ENCODE measurements around the gene TIPIN.

DNA sequence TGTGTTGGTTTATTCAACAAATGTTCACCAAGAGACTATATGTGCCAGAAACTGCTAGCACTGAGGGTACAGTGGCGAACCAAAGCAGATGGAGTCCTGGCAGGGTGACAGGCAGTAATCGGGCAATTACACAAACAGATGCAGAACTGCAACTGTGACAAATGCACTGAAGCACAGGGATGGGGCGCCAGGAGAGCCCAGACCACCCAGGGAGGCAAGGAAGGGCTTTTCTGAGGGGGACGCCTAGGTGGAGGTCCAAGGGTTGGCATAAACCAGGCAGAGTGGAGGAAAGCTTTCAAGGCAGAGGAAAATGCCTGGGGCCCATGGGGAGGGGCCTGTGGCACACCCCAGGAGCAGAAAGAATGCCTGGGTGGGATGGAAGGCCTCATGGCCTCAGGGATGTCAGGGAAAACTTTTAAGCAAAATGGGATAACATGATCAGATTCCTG is 57.7 kb downstream of the TIPIN start:
- TF ChIP-seq EP300 (IDR thresholded peaks at IDR 0.05; ENCODE audit: borderline replicate concordance) (no peak), FOXM1 (IDR thresholded peaks at IDR 0.05; ENCODE audit: borderline replicate concordance, low read depth) (no peak), TAF1 (IDR thresholded peaks at IDR 0.05; ENCODE audit: low read depth) (no peak), TEAD4 (IDR thresholded peaks at IDR 0.05) (no peak), ZBTB7A (IDR thresholded peaks at IDR 0.05; ENCODE audit: low read depth) (no peak)
- TF ChIP-seq, protein P1, sequence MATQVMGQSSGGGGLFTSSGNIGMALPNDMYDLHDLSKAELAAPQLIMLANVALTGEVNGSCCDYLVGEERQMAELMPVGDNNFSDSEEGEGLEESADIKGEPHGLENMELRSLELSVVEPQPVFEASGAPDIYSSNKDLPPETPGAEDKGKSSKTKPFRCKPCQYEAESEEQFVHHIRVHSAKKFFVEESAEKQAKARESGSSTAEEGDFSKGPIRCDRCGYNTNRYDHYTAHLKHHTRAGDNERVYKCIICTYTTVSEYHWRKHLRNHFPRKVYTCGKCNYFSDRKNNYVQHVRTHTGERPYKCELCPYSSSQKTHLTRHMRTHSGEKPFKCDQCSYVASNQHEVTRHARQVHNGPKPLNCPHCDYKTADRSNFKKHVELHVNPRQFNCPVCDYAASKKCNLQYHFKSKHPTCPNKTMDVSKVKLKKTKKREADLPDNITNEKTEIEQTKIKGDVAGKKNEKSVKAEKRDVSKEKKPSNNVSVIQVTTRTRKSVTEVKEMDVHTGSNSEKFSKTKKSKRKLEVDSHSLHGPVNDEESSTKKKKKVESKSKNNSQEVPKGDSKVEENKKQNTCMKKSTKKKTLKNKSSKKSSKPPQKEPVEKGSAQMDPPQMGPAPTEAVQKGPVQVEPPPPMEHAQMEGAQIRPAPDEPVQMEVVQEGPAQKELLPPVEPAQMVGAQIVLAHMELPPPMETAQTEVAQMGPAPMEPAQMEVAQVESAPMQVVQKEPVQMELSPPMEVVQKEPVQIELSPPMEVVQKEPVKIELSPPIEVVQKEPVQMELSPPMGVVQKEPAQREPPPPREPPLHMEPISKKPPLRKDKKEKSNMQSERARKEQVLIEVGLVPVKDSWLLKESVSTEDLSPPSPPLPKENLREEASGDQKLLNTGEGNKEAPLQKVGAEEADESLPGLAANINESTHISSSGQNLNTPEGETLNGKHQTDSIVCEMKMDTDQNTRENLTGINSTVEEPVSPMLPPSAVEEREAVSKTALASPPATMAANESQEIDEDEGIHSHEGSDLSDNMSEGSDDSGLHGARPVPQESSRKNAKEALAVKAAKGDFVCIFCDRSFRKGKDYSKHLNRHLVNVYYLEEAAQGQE (IDR thresholded peaks at IDR 0.05; ENCODE audit: low read depth), result no peak
